ENCODE data around the gene C14orf93. TPM values are rescaled to one million over a fixed set of nuclear protein-coding genes. Genes with fewer than 3 reads are reported as not detected.

Gene C14orf93
- total and polyA plus RNA-seq, 9 of the 15 experiments (the other 6 are each of a cell fraction or from before 2014, with no cell fraction given), result 2.2 to 22.4 (median 16.1) TPM

DNA sequence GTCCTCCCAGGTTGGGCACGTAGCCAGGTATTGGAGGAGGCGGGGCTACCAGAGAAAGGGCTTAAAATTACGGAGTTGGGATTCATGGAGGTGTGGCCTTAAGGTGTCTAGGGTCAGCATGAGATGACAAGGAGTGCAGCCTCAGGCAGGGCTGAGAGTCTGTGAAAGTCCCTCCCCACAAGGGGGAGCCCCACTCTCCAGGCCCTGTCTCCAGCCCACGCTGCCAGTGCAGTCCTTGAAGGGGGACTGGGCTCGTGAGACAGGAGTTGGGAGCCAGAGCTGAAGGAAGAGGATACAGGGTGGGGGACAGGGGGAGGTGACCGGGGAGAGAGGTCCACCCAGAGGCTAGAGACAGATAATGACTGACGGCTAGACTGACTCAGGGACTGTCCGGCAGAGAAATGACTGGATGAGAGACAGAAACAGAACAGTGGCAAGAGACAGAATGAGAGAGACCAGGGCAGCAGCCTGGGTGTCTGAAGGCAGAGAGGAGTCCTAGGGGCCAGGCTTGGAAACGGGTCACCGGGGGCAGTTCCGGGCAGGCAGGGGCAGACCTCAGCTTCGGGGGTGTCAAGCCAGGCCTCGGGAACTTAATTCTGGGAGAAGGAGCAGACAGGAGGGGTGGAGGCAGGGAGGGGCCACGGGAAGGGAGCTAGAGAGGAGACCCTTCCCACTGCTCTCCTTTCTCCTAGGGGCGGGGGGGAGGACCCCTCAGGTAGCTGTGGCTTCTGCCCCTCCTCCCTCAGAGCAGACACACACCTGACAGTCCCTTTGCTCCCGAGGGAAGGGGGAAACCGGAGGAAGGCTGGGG is 46.4 kb upstream of the C14orf93 start (continued):
- 0 out of 2 replicates have a peak, but pooled peaks have one; percentile 45 for TF ChIP-seq TOE1 (IDR thresholded peaks at IDR 0.05; ENCODE audit: borderline replicate concordance)
- TF ChIP-seq TOE1 (CRISPR knock-in tag; IDR thresholded peaks at IDR 0.05; ENCODE audit: borderline replicate concordance, low read depth), result no peak
- TF ChIP-seq, protein P1, sequence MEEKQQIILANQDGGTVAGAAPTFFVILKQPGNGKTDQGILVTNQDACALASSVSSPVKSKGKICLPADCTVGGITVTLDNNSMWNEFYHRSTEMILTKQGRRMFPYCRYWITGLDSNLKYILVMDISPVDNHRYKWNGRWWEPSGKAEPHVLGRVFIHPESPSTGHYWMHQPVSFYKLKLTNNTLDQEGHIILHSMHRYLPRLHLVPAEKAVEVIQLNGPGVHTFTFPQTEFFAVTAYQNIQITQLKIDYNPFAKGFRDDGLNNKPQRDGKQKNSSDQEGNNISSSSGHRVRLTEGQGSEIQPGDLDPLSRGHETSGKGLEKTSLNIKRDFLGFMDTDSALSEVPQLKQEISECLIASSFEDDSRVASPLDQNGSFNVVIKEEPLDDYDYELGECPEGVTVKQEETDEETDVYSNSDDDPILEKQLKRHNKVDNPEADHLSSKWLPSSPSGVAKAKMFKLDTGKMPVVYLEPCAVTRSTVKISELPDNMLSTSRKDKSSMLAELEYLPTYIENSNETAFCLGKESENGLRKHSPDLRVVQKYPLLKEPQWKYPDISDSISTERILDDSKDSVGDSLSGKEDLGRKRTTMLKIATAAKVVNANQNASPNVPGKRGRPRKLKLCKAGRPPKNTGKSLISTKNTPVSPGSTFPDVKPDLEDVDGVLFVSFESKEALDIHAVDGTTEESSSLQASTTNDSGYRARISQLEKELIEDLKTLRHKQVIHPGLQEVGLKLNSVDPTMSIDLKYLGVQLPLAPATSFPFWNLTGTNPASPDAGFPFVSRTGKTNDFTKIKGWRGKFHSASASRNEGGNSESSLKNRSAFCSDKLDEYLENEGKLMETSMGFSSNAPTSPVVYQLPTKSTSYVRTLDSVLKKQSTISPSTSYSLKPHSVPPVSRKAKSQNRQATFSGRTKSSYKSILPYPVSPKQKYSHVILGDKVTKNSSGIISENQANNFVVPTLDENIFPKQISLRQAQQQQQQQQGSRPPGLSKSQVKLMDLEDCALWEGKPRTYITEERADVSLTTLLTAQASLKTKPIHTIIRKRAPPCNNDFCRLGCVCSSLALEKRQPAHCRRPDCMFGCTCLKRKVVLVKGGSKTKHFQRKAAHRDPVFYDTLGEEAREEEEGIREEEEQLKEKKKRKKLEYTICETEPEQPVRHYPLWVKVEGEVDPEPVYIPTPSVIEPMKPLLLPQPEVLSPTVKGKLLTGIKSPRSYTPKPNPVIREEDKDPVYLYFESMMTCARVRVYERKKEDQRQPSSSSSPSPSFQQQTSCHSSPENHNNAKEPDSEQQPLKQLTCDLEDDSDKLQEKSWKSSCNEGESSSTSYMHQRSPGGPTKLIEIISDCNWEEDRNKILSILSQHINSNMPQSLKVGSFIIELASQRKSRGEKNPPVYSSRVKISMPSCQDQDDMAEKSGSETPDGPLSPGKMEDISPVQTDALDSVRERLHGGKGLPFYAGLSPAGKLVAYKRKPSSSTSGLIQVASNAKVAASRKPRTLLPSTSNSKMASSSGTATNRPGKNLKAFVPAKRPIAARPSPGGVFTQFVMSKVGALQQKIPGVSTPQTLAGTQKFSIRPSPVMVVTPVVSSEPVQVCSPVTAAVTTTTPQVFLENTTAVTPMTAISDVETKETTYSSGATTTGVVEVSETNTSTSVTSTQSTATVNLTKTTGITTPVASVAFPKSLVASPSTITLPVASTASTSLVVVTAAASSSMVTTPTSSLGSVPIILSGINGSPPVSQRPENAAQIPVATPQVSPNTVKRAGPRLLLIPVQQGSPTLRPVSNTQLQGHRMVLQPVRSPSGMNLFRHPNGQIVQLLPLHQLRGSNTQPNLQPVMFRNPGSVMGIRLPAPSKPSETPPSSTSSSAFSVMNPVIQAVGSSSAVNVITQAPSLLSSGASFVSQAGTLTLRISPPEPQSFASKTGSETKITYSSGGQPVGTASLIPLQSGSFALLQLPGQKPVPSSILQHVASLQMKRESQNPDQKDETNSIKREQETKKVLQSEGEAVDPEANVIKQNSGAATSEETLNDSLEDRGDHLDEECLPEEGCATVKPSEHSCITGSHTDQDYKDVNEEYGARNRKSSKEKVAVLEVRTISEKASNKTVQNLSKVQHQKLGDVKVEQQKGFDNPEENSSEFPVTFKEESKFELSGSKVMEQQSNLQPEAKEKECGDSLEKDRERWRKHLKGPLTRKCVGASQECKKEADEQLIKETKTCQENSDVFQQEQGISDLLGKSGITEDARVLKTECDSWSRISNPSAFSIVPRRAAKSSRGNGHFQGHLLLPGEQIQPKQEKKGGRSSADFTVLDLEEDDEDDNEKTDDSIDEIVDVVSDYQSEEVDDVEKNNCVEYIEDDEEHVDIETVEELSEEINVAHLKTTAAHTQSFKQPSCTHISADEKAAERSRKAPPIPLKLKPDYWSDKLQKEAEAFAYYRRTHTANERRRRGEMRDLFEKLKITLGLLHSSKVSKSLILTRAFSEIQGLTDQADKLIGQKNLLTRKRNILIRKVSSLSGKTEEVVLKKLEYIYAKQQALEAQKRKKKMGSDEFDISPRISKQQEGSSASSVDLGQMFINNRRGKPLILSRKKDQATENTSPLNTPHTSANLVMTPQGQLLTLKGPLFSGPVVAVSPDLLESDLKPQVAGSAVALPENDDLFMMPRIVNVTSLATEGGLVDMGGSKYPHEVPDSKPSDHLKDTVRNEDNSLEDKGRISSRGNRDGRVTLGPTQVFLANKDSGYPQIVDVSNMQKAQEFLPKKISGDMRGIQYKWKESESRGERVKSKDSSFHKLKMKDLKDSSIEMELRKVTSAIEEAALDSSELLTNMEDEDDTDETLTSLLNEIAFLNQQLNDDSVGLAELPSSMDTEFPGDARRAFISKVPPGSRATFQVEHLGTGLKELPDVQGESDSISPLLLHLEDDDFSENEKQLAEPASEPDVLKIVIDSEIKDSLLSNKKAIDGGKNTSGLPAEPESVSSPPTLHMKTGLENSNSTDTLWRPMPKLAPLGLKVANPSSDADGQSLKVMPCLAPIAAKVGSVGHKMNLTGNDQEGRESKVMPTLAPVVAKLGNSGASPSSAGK (IDR thresholded peaks at IDR 0.05), result peak; percentile 56; the same call in 1 of the 2 replicates
- TF ChIP-seq ZNF121 (CRISPR knock-in tag; conservative IDR thresholded peaks at IDR 0.05), result no peak
- no peak for TF ChIP-seq ETS2 (tag; IDR thresholded peaks at IDR 0.05; ENCODE audit: borderline replicate concordance, poor library complexity, severe bottlenecking)
- TF ChIP-seq KLF1 (tag; IDR thresholded peaks at IDR 0.05), result no peak
- TF ChIP-seq, protein P2, sequence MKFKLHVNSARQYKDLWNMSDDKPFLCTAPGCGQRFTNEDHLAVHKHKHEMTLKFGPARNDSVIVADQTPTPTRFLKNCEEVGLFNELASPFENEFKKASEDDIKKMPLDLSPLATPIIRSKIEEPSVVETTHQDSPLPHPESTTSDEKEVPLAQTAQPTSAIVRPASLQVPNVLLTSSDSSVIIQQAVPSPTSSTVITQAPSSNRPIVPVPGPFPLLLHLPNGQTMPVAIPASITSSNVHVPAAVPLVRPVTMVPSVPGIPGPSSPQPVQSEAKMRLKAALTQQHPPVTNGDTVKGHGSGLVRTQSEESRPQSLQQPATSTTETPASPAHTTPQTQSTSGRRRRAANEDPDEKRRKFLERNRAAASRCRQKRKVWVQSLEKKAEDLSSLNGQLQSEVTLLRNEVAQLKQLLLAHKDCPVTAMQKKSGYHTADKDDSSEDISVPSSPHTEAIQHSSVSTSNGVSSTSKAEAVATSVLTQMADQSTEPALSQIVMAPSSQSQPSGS (CRISPR knock-in tag; IDR thresholded peaks at IDR 0.05), result no peak
- TF ChIP-seq HMGN3 (IDR thresholded peaks at IDR 0.05; ENCODE audit: borderline replicate concordance, extremely low read depth, insufficient read length, low read depth, low read length), result no peak
- no peak for TF ChIP-seq PCBP1 (IDR thresholded peaks at IDR 0.05; ENCODE audit: low read depth, low read length, poor library complexity, severe bottlenecking)
- peak; percentile 80; the same call in 1 of the 2 replicates for TF ChIP-seq XRCC5 (IDR thresholded peaks at IDR 0.05; ENCODE audit: low read depth, low read length)
- TF ChIP-seq SMAD1 (IDR thresholded peaks at IDR 0.05; ENCODE audit: low read depth, low read length, partially characterized antibody), result no peak
- TF ChIP-seq ZNF274 (IDR thresholded peaks at IDR 0.05; ENCODE audit: borderline replicate concordance, low read depth, low read length), result no peak
- peak; percentile 40; the same call in 1 of the 2 replicates for TF ChIP-seq JUN (IDR thresholded peaks at IDR 0.05; ENCODE audit: borderline replicate concordance, low read depth, low read length)
- TF ChIP-seq JUN (CRISPR knock-in tag; IDR thresholded peaks at IDR 0.05; ENCODE audit: borderline replicate concordance), result no peak
